ENCODE results near the gene GPR146. TPM values are rescaled to one million over a fixed set of nuclear protein-coding genes. Genes with fewer than 3 reads are reported as not detected.
A peak's percentile ranks its signal among the peaks of the same experiment; 100 is the strongest.

The GPR146 gene
- total and polyA plus RNA-seq, 2 of the 8 experiments (the other 6 are each of a cell fraction or from before 2014, with no cell fraction given): 1.8 to 2.7 TPM

DNA sequence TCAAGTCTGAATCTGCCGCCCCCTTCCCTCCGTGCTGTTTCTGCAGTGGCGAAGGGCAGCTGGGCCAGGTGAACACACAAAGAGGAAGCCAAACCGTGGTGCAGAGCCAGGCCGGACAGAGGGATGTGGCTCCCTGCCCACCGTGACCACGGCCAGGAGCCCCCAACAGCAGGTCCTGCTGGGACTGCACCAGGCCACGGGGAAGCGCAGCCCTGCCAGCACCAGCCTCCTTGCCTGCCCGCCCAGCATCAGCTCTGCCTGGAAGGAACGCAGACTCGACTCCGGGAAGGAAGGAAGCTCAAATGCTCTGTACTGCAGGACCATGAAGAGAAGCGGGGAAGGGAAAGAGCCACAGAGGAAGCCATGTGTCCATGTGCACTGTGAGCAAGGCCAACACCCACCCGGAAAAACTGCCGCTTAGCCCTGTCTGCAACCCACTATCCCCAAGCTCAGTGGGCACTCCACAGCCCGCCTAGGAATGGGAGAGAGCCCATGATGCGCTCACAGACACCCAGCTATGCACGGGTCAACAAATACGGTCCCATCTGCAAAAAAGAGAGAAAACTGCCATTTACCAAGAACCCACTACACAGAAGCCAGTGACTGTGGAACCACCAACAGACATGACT lies 62.6 kb downstream of the GPR146 start:
- DNase-seq (ENCODE audit: low read depth in 1 of 2, low spot score in 2 of 2) (no peak), FAIRE-seq (no peak)
- Histone ChIP-seq H4K91ac (replicated peaks; ENCODE audit: insufficient read length, low read length) (no peak overlapping the region), H2BK120ac (replicated peaks; ENCODE audit: low read depth, low read length) (no peak overlapping the region), H3K27me3 (replicated peaks in 1 of 4; ENCODE audit: control insufficient read depth in 3 of 4, extremely low read depth in 1 of 4, insufficient read depth in 3 of 4, low read length in 3 of 4) (no peaks in the 10 kb centered on the region), H3K23me2 (ENCODE audit: low read depth, low read length) (no peaks in the 10 kb centered on the region), H4K8ac (ENCODE audit: extremely low read depth, insufficient read depth, low read length) (peak overlapping the region; percentile 65; the same call in 1 of the 2 replicates), H3K18ac (ENCODE audit: extremely low read depth, low read length) (no peak overlapping the region), H2BK12ac (ENCODE audit: low read depth, low read length) (no peak overlapping the region), H3K4me1 (replicated peaks in 1 of 4; ENCODE audit: control insufficient read depth in 3 of 4, insufficient read depth in 4 of 4, low read length in 3 of 4) (no peaks in the 10 kb centered on the region), H3K56ac (replicated peaks; ENCODE audit: insufficient read length, low read depth, low read length) (no peak overlapping the region), H3K4me2 (ENCODE audit: insufficient read depth in 1 of 2, low read depth in 2 of 2, low read length in 2 of 2) (no peak overlapping the region), H2BK5ac (ENCODE audit: low read depth, low read length) (no peak overlapping the region; the same call in 1 of the 2 replicates), H3K9me3 (ENCODE audit: insufficient read depth in 2 of 2, low read depth in 1 of 2, low read length in 1 of 2) (no peaks in the 10 kb centered on the region), H3K9ac (replicated peaks in 1 of 4; ENCODE audit: extremely low read depth in 1 of 4, low read depth in 3 of 4, low read length in 3 of 4) (no peak overlapping the region), H2AFZ (ENCODE audit: low read length) (no peak overlapping the region), H3K27ac (ENCODE audit: low read depth, low read length) (no peak overlapping the region), H3K4ac (replicated peaks; ENCODE audit: insufficient read length, low read depth, low read length) (no peak overlapping the region), H3K36me3 (ENCODE audit: control insufficient read depth in 2 of 4, insufficient read depth in 4 of 4, low read length in 3 of 4) (no peaks in the 10 kb centered on the region), H2BK20ac (ENCODE audit: low read length) (no peak overlapping the region), H4K20me1 (replicated peaks in 1 of 2; ENCODE audit: control insufficient read depth in 1 of 2, insufficient read depth in 2 of 2, low read length in 2 of 2) (peaks cover 0 to 13% of the 10 kb centered on the region in 2 experiments), H3K79me2 (ENCODE audit: control insufficient read depth in 1 of 2, insufficient read depth in 2 of 2, low read length in 2 of 2) (peaks cover 0 to 17% of the 10 kb centered on the region in 2 experiments; a peak in 1 of 4 replicates), H3K23ac (ENCODE audit: insufficient read length) (no peak overlapping the region), H3K14ac (ENCODE audit: insufficient read length) (no peak overlapping the region), H2AK5ac (ENCODE audit: low read depth, low read length) (peak overlapping the region; percentile 8; the same call in 1 of the 2 replicates), H4K5ac (ENCODE audit: insufficient read length, low read depth, low read length) (no peak overlapping the region), H3K4me3 (ENCODE audit: extremely low read depth in 1 of 4, insufficient read depth in 2 of 4, low read depth in 3 of 4, low read length in 4 of 4) (no peak overlapping the region), H2BK15ac (ENCODE audit: low read length) (no peak overlapping the region), H3K79me1 (ENCODE audit: low read depth, low read length) (peaks cover 18% of the 10 kb centered on the region)
- POLR2A ChIA-PET (ENCODE audit: partially characterized antibody): no interaction called here
- TF ChIP-seq GABPA (IDR thresholded peaks at IDR 0.05; ENCODE audit: borderline replicate concordance, insufficient read depth, low read length): peak; percentile 26; the same call in 1 of the 2 replicates
- TF ChIP-seq BRCA1 (IDR thresholded peaks at IDR 0.05; ENCODE audit: low read depth, low read length): no peak
- TF ChIP-seq, protein P1, sequence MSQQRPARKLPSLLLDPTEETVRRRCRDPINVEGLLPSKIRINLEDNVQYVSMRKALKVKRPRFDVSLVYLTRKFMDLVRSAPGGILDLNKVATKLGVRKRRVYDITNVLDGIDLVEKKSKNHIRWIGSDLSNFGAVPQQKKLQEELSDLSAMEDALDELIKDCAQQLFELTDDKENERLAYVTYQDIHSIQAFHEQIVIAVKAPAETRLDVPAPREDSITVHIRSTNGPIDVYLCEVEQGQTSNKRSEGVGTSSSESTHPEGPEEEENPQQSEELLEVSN (IDR thresholded peaks at IDR 0.05): no peak
- 94% methylated on average over 18 of the region's 20 CpGs; no CpG with 5 or more reads in 1 of the 2 experiments for WGBS, 2 experiments (ENCODE audit: extremely low coverage in 1 of 2, insufficient coverage in 1 of 2, insufficient read length in 1 of 2, insufficient replicate concordance in 2 of 2, low coverage in 1 of 2, low lambda C conversion rate in 2 of 2, missing lambda C conversion rate in 1 of 2)
- CTCF ChIA-PET (ENCODE audit: partially characterized antibody): interaction anchor here (0.8 to 1.9 kb wide), 5 partner anchors 16 to 114 kb away, joined by 3 to 10 read pairs (median 4); no protein-coding TSS in a partner anchor

All from H1 (cell line).